CD4-positive, alpha-beta T cell treated with Interleukin-6 for 4 hours (primary cell): ENCODE measurements around the gene COL5A1.

Source experiments
- DNase-seq: peaks from one replicate; pipeline ENCODE4 v3.0.0-alpha.2; 2020; ENCODE audit warnings: mixed read lengths

COL5A1 gene

GRCh38 chr9:134748591-134748990, 107.0 kb downstream of the COL5A1 start:
- DNase-seq, result no peak

- DNase-seq, result no peak
Observed at GRCh38 chr9:134750450-134751155, 109.0 kb downstream of the COL5A1 start.

GRCh38 chr9:134751622-134752021, 110.0 kb downstream of the COL5A1 start:
- no peak for DNase-seq

- DNase-seq, result no peak
Observed at GRCh38 chr9:134752471-134753168, 111.0 kb downstream of the COL5A1 start.

GRCh38 chr9:134753191-134753590, 111.6 kb downstream of the COL5A1 start:
- DNase-seq, result no peak

GRCh38 chr9:134755221-134755907, 113.8 kb downstream of the COL5A1 start:
- DNase-seq, result no peak

GRCh38 chr9:134756098-134756497, 114.5 kb downstream of the COL5A1 start:
- DNase-seq, result no peak

- DNase-seq, result no peak
Observed at GRCh38 chr9:134757216-134757975, 115.8 kb downstream of the COL5A1 start.

GRCh38 chr9:134758949-134759607, 117.5 kb downstream of the COL5A1 start:
- DNase-seq, result no peak

- no peak for DNase-seq
Observed at GRCh38 chr9:134759913-134760312, 118.3 kb downstream of the COL5A1 start.

- no peak for DNase-seq
Observed at GRCh38 chr9:134760750-134761420, 119.3 kb downstream of the COL5A1 start.

GRCh38 chr9:134764473-134765269, 123.1 kb downstream of the COL5A1 start:
- DNase-seq, result no peak

- no peak for DNase-seq
Observed at GRCh38 chr9:134765785-134766184, 124.2 kb downstream of the COL5A1 start.

GRCh38 chr9:134766587-134766986, 125.0 kb downstream of the COL5A1 start:
- DNase-seq, result no peak

- DNase-seq, result no peak
Observed at GRCh38 chr9:134768332-134768708, 126.7 kb downstream of the COL5A1 start.

- DNase-seq, result no peak
Observed at GRCh38 chr9:134768709-134769351, 127.2 kb downstream of the COL5A1 start.

- DNase-seq, result no peak
Observed at GRCh38 chr9:134770972-134771971, 129.7 kb downstream of the COL5A1 start.

GRCh38 chr9:134772331-134772730, 130.7 kb downstream of the COL5A1 start:
- no peak for DNase-seq

- DNase-seq, result no peak
Observed at GRCh38 chr9:134773842-134774241, 132.2 kb downstream of the COL5A1 start.
